SU-DHL-6 (cell line): Measurements from ENCODE around the gene LRP4.

Experiments used
- H2AFZ ChIP-seq: fragments of 200-600 bp; sonication (generic); 2 replicates; pipeline ENCODE4 v1.6.1; 2014; ENCODE audit warnings: low read depth, mild to moderate bottlenecking, moderate library complexity, mixed read lengths, antibody characterized with exemption, low read length; ENCODE audit not compliant: severe bottlenecking
- H3F3A ChIP-seq: fragments of 200-600 bp; shearing (Covaris generic); 2 replicates; pipeline ENCODE4 v1.6.0; 2016; ENCODE audit warnings: antibody characterized with exemption, mild to moderate bottlenecking; ENCODE audit not compliant: insufficient read depth
- H3K27ac ChIP-seq: fragments of 200-600 bp; sonication (generic); 2 replicates; pipeline ENCODE4 v1.5.1; 2016; ENCODE audit warnings: low read depth, mild to moderate bottlenecking, low read length, moderate library complexity, mixed read lengths
- H3K27me3 ChIP-seq: fragments of 200-600 bp; sonication (generic), shearing (Covaris generic); 2 replicates; pipeline ENCODE4 v1.6.0; 2014; ENCODE audit warnings: mild to moderate bottlenecking, low read length
- H3K36me3 ChIP-seq: fragments of 200-600 bp; sonication (generic); 2 replicates; pipeline ENCODE4 v1.6.1; 2014; ENCODE audit warnings: mild to moderate bottlenecking, low read length, mixed read lengths
- H3K4me2 ChIP-seq: fragments of 300-600, 200-600 bp; shearing (Covaris generic), sonication (generic); 2 replicates; pipeline ENCODE4 v1.6.0; 2014; ENCODE audit warnings: low read length, low read depth, mild to moderate bottlenecking; ENCODE audit not compliant: poor library complexity, severe bottlenecking
- H3K4me3 ChIP-seq: fragments of 200-600 bp; sonication (generic); 2 replicates; pipeline ENCODE4 v1.5.1; 2014; ENCODE audit warnings: antibody characterized with exemption, low read length, mild to moderate bottlenecking, mixed read lengths; ENCODE audit not compliant: insufficient read depth, poor library complexity, severe bottlenecking
- H3K79me2 ChIP-seq: fragments of 200-600 bp; sonication (generic); 2 replicates; pipeline ENCODE4 v1.6.1; 2014; ENCODE audit warnings: mild to moderate bottlenecking, low read length, moderate library complexity; ENCODE audit not compliant: insufficient read depth
- H3K9ac ChIP-seq: fragments of 200-600 bp; sonication (generic); 2 replicates; pipeline ENCODE4 v1.7.0; 2014; ENCODE audit warnings: mild to moderate bottlenecking, low read length
- H3K9me2 ChIP-seq: fragments of 200-600 bp; sonication (generic); replicated peaks from 2 replicates; pipeline ENCODE4 v1.6.1; 2014; ENCODE audit warnings: low read length; ENCODE audit not compliant: insufficient read depth
- H3K9me3 ChIP-seq: fragments of 200-600 bp; sonication (generic); 2 replicates; pipeline ENCODE4 v1.6.1; 2014; ENCODE audit warnings: low read length, mixed read lengths; ENCODE audit not compliant: insufficient read depth
- H4K20me1 ChIP-seq: fragments of 200-600 bp; sonication (generic); 2 replicates; pipeline ENCODE4 v1.6.1; 2014; ENCODE audit warnings: low read depth, mild to moderate bottlenecking, antibody characterized with exemption, low read length, moderate library complexity, mixed read lengths
- EZH2phosphoT487 ChIP-seq: fragments of 200-600 bp; sonication (generic), shearing (Covaris generic); conservative IDR thresholded peaks from 2 replicates; pipeline ENCODE4 v1.6.1; 2018; ENCODE audit warnings: mild to moderate bottlenecking, antibody characterized with exemption, low read length, moderate library complexity, mixed read lengths
- TF ChIP-seq, protein P1 (sequence below): fragments of 200-600 bp; sonication (generic); IDR thresholded peaks from one replicate; pipeline ENCODE4 v1.5.1; 2017; ENCODE audit warnings: antibody characterized with exemption, mild to moderate bottlenecking, low read length, moderate library complexity; ENCODE audit not compliant: insufficient read depth, poor library complexity, severe bottlenecking

The LRP4 gene

DNA sequence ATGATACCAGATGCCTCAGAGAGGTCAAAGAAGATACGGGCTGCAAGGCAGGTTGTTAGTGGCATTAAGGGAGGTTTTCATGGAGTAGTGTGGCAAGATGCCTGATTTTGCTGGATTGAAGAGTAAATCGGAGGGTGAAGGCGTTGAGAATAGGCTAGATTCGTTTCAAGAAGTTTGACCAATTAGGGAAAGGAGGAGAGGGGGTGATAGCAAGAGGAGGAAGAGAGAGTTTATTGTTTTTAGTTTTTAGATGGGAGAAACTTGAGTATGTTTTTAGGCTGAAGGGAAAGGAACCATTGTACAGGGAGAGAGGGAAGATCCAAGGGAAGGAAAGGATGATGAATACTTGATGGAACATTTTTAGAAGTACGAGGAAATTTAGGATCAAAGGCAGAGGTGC lies 34.7 kb upstream of the LRP4 start:
- Histone ChIP-seq H3K36me3 (no peaks in the 10 kb centered on the region), H2AFZ (no peak overlapping the region), H3F3A (0 out of 2 replicates have a peak, but pooled peaks cover 5% of the 10 kb centered on the region), H3K4me2 (no peak overlapping the region), H3K27me3 (no peaks in the 10 kb centered on the region), H3K9me2 (no peaks in the 10 kb centered on the region), H3K4me3 (no peak overlapping the region), H3K9me3 (no peaks in the 10 kb centered on the region), H3K79me2 (no peaks in the 10 kb centered on the region), H3K27ac (no peak overlapping the region), H3K9ac (no peak overlapping the region), H4K20me1 (no peaks in the 10 kb centered on the region)
- TF ChIP-seq EZH2phosphoT487: no peak
- TF ChIP-seq, protein P1, sequence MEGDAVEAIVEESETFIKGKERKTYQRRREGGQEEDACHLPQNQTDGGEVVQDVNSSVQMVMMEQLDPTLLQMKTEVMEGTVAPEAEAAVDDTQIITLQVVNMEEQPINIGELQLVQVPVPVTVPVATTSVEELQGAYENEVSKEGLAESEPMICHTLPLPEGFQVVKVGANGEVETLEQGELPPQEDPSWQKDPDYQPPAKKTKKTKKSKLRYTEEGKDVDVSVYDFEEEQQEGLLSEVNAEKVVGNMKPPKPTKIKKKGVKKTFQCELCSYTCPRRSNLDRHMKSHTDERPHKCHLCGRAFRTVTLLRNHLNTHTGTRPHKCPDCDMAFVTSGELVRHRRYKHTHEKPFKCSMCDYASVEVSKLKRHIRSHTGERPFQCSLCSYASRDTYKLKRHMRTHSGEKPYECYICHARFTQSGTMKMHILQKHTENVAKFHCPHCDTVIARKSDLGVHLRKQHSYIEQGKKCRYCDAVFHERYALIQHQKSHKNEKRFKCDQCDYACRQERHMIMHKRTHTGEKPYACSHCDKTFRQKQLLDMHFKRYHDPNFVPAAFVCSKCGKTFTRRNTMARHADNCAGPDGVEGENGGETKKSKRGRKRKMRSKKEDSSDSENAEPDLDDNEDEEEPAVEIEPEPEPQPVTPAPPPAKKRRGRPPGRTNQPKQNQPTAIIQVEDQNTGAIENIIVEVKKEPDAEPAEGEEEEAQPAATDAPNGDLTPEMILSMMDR: no peak

DNA sequence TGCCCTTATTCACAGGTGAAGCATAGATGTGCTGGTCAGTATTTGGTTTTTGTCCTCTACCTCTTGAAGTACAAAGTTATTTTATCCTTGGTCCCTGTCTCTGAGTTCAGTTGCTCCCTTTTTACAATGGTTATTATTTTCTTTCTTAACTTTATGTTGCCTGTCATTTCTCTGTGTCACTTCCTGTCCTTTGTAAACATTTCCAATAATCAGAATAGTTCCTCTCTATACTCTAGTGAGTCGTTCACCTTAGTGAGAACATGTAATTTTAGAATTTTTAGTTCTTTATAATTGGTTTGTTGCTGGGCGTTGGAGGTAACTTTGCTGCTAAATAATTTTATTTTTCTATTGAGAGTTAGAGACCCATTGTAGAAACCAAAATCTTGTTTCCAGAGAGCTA lies 34.2 kb upstream of the LRP4 start:
- Histone ChIP-seq H3K9ac (no peak overlapping the region), H4K20me1 (no peaks in the 10 kb centered on the region), H3K4me2 (no peak overlapping the region), H3K36me3 (no peaks in the 10 kb centered on the region), H3K27ac (no peak overlapping the region), H3K27me3 (no peaks in the 10 kb centered on the region), H3K9me2 (no peaks in the 10 kb centered on the region), H2AFZ (no peak overlapping the region), H3F3A (0 out of 2 replicates have a peak, but pooled peaks cover 4% of the 10 kb centered on the region), H3K4me3 (no peak overlapping the region), H3K79me2 (no peaks in the 10 kb centered on the region), H3K9me3 (no peaks in the 10 kb centered on the region)
- TF ChIP-seq, protein P1: no peak
- no peak for TF ChIP-seq EZH2phosphoT487

DNA sequence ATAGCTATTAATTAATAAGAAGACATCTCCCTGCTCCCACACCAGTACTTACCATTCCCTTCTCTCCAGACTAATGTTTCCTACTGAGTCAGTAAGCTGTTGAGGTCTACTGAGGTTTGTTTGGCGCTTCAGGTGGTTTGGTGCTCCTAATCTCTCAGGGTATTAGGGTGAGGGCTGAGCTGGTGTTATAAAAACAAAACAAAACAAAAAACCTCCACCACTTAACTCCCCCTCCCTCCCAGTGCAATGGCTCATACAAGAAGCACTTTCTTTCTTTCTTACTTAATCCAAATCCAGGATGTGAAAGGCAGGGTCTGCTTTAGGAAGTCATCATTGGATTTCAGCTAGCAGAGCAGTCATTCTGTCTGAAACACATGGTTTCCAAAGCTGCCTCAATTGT lies 33.5 kb upstream of the LRP4 start:
- Histone ChIP-seq H3K36me3 (no peaks in the 10 kb centered on the region), H3K9me2 (no peaks in the 10 kb centered on the region), H3K9ac (no peak overlapping the region), H3K27me3 (no peaks in the 10 kb centered on the region), H3K4me2 (no peak overlapping the region), H3K27ac (no peak overlapping the region), H4K20me1 (no peaks in the 10 kb centered on the region), H3F3A (no peaks in the 10 kb centered on the region), H3K79me2 (no peaks in the 10 kb centered on the region), H3K4me3 (no peak overlapping the region), H3K9me3 (no peaks in the 10 kb centered on the region), H2AFZ (no peak overlapping the region)
- TF ChIP-seq, protein P1: no peak

DNA sequence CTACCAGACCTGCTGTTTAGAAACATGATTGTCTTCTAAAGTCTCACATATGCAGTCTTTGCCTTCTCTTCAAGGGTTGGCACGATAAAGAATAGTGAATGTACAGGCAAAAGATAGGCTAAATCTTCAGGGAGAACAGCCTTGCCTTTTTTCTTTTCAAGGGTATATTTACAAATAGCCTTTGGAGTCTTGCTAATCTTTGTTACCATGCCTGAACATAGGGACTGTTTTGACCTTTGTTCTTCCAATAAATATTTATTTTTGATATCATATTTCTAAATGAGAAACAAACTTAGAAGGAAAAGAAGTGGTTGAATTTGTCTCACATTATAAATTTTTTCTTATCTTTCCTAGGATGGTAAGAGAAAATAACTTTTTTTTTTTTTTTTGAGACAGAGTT lies 30.9 kb upstream of the LRP4 start:
- no peaks in the 10 kb centered on the region for H3K36me3 ChIP-seq
- no peaks in the 10 kb centered on the region for H4K20me1 ChIP-seq
- no peak overlapping the region for H3K4me2 ChIP-seq
- TF ChIP-seq, protein P1: no peak
- TF ChIP-seq EZH2phosphoT487: no peak
- H3K9me3 ChIP-seq: no peaks in the 10 kb centered on the region
- H3K79me2 ChIP-seq: no peaks in the 10 kb centered on the region
- H2AFZ ChIP-seq: no peak overlapping the region
- H3K27ac ChIP-seq: no peak overlapping the region
- no peaks in the 10 kb centered on the region for H3K9me2 ChIP-seq
- no peak overlapping the region for H3K9ac ChIP-seq
- H3F3A ChIP-seq: no peaks in the 10 kb centered on the region
- H3K27me3 ChIP-seq: no peaks in the 10 kb centered on the region
- H3K4me3 ChIP-seq: no peak overlapping the region
